Measurements from ENCODE around the gene KRT33A. TPM values are rescaled to one million over a fixed set of nuclear protein-coding genes. Genes with fewer than 3 reads are reported as not detected.

Gene KRT33A
- total RNA-seq, 4 donors from 2014 or later = not detected

- Histone ChIP-seq H3K4me3 (no peak overlapping the region), H3K4me1 (no peaks in the 10 kb centered on the region), H3K36me3 (no peaks in the 10 kb centered on the region), H3K9me3 (peaks cover 0 to 7% (median 0%) of the 10 kb centered on the region in 3 donors), H3K27ac (no peak overlapping the region), H3K27me3 (no peaks in the 10 kb centered on the region)
- ATAC-seq = no peak
- WGBS, 2 donors (ENCODE audit: low coverage in 1 of 2) = 58 to 76% methylated on average over 6 to 7 of the region's 7 CpGs
- TF ChIP-seq CTCF (IDR thresholded peaks at IDR 0.05) (no peak), POLR2AphosphoS5 (IDR thresholded peaks at IDR 0.05) (no peak), POLR2A (IDR thresholded peaks at IDR 0.05) (no peak), EP300 (IDR thresholded peaks at IDR 0.05) (no peak)
Observed at GRCh38 chr17:41340934-41341861, 9.4 kb downstream of the KRT33A start.

GRCh38 chr17:41340494-41340893 is 10.1 kb downstream of the KRT33A start:
- H3K36me3 ChIP-seq = no peaks in the 10 kb centered on the region
- no peaks in the 10 kb centered on the region for H3K4me1 ChIP-seq
- WGBS, 2 donors (ENCODE audit: low coverage in 1 of 2) = 27 to 57% methylated on average over 1 to 3 of the region's 3 CpGs
- H3K27ac ChIP-seq = no peak overlapping the region
- H3K27me3 ChIP-seq = no peaks in the 10 kb centered on the region
- peaks cover 0 to 7% (median 0%) of the 10 kb centered on the region in 3 donors for H3K9me3 ChIP-seq
- H3K4me3 ChIP-seq = no peak overlapping the region
- no peak for ATAC-seq
- TF ChIP-seq CTCF (IDR thresholded peaks at IDR 0.05) (no peak), POLR2AphosphoS5 (IDR thresholded peaks at IDR 0.05) (no peak), POLR2A (IDR thresholded peaks at IDR 0.05) (no peak), EP300 (IDR thresholded peaks at IDR 0.05) (no peak)

GRCh38 chr17:41339571-41340172 is 11.0 kb downstream of the KRT33A start:
- H3K27ac ChIP-seq = no peak overlapping the region
- H3K36me3 ChIP-seq = no peaks in the 10 kb centered on the region
- TF ChIP-seq POLR2AphosphoS5 (IDR thresholded peaks at IDR 0.05) = no peak
- no peak for TF ChIP-seq POLR2A (IDR thresholded peaks at IDR 0.05)
- no peak for TF ChIP-seq CTCF (IDR thresholded peaks at IDR 0.05)
- no peak for TF ChIP-seq EP300 (IDR thresholded peaks at IDR 0.05)
- H3K4me3 ChIP-seq = no peak overlapping the region
- ATAC-seq = no peak
- peaks cover 0 to 7% (median 0%) of the 10 kb centered on the region in 3 donors for H3K9me3 ChIP-seq
- no peaks in the 10 kb centered on the region for H3K4me1 ChIP-seq
- peaks cover 1% of the 10 kb centered on the region for H3K27me3 ChIP-seq
- WGBS, 2 donors (ENCODE audit: low coverage in 1 of 2) = 43 to 47% methylated on average over 1 to 2 of the region's 2 CpGs

- 38 to 64% methylated on average over 5 of the region's 5 CpGs for WGBS, 2 donors (ENCODE audit: low coverage in 1 of 2)
- Histone ChIP-seq H3K36me3 (no peaks in the 10 kb centered on the region), H3K4me3 (no peak overlapping the region), H3K27me3 (peaks cover 4% of the 10 kb centered on the region), H3K4me1 (no peaks in the 10 kb centered on the region), H3K27ac (no peak overlapping the region), H3K9me3 (peaks cover 0 to 7% (median 0%) of the 10 kb centered on the region in 3 donors)
- TF ChIP-seq CTCF (IDR thresholded peaks at IDR 0.05) (no peak), POLR2A (IDR thresholded peaks at IDR 0.05) (no peak), POLR2AphosphoS5 (IDR thresholded peaks at IDR 0.05) (no peak), EP300 (IDR thresholded peaks at IDR 0.05) (no peak)
- ATAC-seq = no peak
Observed at GRCh38 chr17:41338961-41339485, 11.6 kb downstream of the KRT33A start.

Measured in gastroesophageal sphincter (tissue), 4 donors.